Left ventricle myocardium superior (tissue), 1 donor: ENCODE data around the gene CHST6. TPM values are rescaled to one million over a fixed set of nuclear protein-coding genes. Genes with fewer than 3 reads are reported as not detected.

Experiments
- total RNA-seq: library from RNA; stranded (reverse); fragmentation: NEBNext Ultra II Directional; extraction: Animal tissue kit (Norgen Biotek cat#: 25700); gene quantifications from one replicate; pipeline ENCODE4 v1.2.1, GENCODE V29; 2021
- donor health status: DM: no; HTN: yes; CAD: no; lungs with severe emphysema.

Gene CHST6
- total RNA-seq, 1 donor from 2014 or later = 0.27 TPM

Other genes with a start within 250 kb of the CHST6 start
- 82.9 TPM for gene BCAR1, start 243.8 kb downstream of the CHST6 start, total RNA-seq
- 24.7 TPM for gene CFDP1, start 61.9 kb downstream of the CHST6 start, total RNA-seq
- gene TMEM170A, start 30.8 kb downstream of the CHST6 start, total RNA-seq = 8.6 TPM
- gene CHST5, start 40.7 kb upstream of the CHST6 start, total RNA-seq = 0.07 TPM
- gene TMEM231, start 60.8 kb upstream of the CHST6 start, total RNA-seq = 4.6 TPM
- gene GABARAPL2, start 70.9 kb upstream of the CHST6 start, total RNA-seq = 245 TPM
- 19.0 TPM for gene ADAT1, start 127.8 kb upstream of the CHST6 start, total RNA-seq
- gene KARS1, start 152.2 kb upstream of the CHST6 start, total RNA-seq = 152 TPM
- 56.2 TPM for gene TERF2IP, start 152.3 kb upstream of the CHST6 start, total RNA-seq
- gene CPHXL2, start 181.6 kb upstream of the CHST6 start, total RNA-seq = not detected
- gene DUXB, start 206.0 kb upstream of the CHST6 start, total RNA-seq = not detected
- gene CPHXL, start 231.0 kb upstream of the CHST6 start, total RNA-seq = not detected